HepG2 (cell line): ENCODE results near the gene TMEM19. TPM values are rescaled to one million over a fixed set of nuclear protein-coding genes. Genes with fewer than 3 reads are reported as not detected.
A peak's percentile ranks its signal among the peaks of the same experiment; 100 is the strongest.

Experiments used
- ATAC-seq: fragments of 200-7000 bp; cut with Tn5 transposase; 3 replicates; pipeline ENCODE4 v1.9.1; 2020; ENCODE audit warnings: mild to moderate bottlenecking, moderate library complexity
- BruUV-seq: library from RNA; stranded (reverse); fragments of 400-500 nt; replicated peaks from 2 replicates; lab custom pipeline; 2021; lab: Mats Ljungman, UMichigan
- CTCF ChIA-PET: fragments of 300-600 bp; formaldehyde crosslinking; extraction: SDS; loops from one replicate; lab custom pipeline; 2021; ENCODE audit warnings: low total read pairs, inconsistent platforms, low intra/inter-chr PET ratio; lab: Yijun Ruan, JAX
- POLR2A ChIA-PET: fragments of 350-600 bp; sonication (Branson Sonifier 250); formaldehyde crosslinking; loops from one replicate; lab custom pipeline; 2020; ENCODE audit warnings: antibody characterized with exemption, inconsistent platforms; lab: Yijun Ruan, JAX
- DNase-seq: peaks from one replicate; pipeline ENCODE4 v3.0.0-alpha.2; 2015; ENCODE audit warnings: low spot score
- FAIRE-seq: peaks from 3 replicates; lab custom pipeline; 2011; peaks lifted over from hg19 to GRCh38; lab: Jason Lieb, UNC
- H2AFZ ChIP-seq: one replicate; pipeline ENCODE4 v1.6.1; 2011; ENCODE audit warnings: low read length, inconsistent platforms
- H3K27ac ChIP-seq: fragments of 300-600 bp; 3 replicates; pipeline ENCODE4 v1.8.0; 2011; ENCODE audit warnings: mixed run types, mild to moderate bottlenecking, mixed read lengths, low read length, inconsistent platforms; ENCODE audit not compliant: insufficient read depth; ENCODE audit errors: extremely low read length
- H3K27me3 ChIP-seq, 2 experiments: fragments of 200-600 bp in 1 of 2; 2 replicates in 1 of 2; 3 replicates in 1 of 2; pipeline versions ENCODE4 v1.6.0 to v1.8.0; 2011; ENCODE audit warnings: low read length in 2 of 2, mild to moderate bottlenecking in 2 of 2, moderate library complexity in 2 of 2, inconsistent platforms in 1 of 2; ENCODE audit not compliant: insufficient read depth in 2 of 2, control insufficient read depth in 1 of 2
- H3K36me3 ChIP-seq, 2 experiments: fragments of 200-600 bp in 1 of 2; replicated peaks in 1 of 2; 2 replicates in 1 of 2; 3 replicates in 1 of 2; pipeline versions ENCODE4 v1.5.1 to v1.8.0; 2011; ENCODE audit warnings: low read length in 2 of 2, inconsistent platforms in 1 of 2; ENCODE audit not compliant: insufficient read depth in 2 of 2, control insufficient read depth in 1 of 2
- H3K4me1 ChIP-seq: 2 replicates; pipeline ENCODE4 v1.5.1; 2012; ENCODE audit warnings: low read length, inconsistent platforms; ENCODE audit not compliant: insufficient read depth
- H3K4me2 ChIP-seq: 2 replicates; pipeline ENCODE4 v1.6.0; 2011; ENCODE audit warnings: low read depth, low read length, inconsistent platforms
- H3K4me3 ChIP-seq, 3 experiments: fragments of 200-600 bp in 1 of 3; sonication (generic), shearing (Covaris generic) in 1 of 3; replicated peaks in 1 of 3; 2 replicates each; pipeline ENCODE4 v1.5.1; 2011 to 2016; ENCODE audit warnings: low read length in 3 of 3, inconsistent platforms in 2 of 3, low read depth in 2 of 3, mild to moderate bottlenecking in 2 of 3, control low read depth in 1 of 3, mixed read lengths in 1 of 3; ENCODE audit not compliant: insufficient read depth in 1 of 3
- H3K79me2 ChIP-seq: one replicate; pipeline ENCODE4 v1.6.1; 2011; ENCODE audit warnings: low read length, inconsistent platforms; ENCODE audit not compliant: insufficient read depth
- H3K9ac ChIP-seq: 2 replicates; pipeline ENCODE4 v1.6.0; 2011; ENCODE audit warnings: mild to moderate bottlenecking, low read depth, low read length, inconsistent platforms; ENCODE audit not compliant: insufficient read depth
- H3K9me3 ChIP-seq: 2 replicates; pipeline ENCODE4 v1.5.1; 2012; ENCODE audit warnings: mild to moderate bottlenecking, low read length
- H4K20me1 ChIP-seq: 2 replicates; pipeline ENCODE4 v1.6.0; 2011; ENCODE audit warnings: inconsistent platforms, mild to moderate bottlenecking, low read length, moderate library complexity; ENCODE audit not compliant: insufficient read depth
- ARNTL ChIP-seq: sonication (generic); formaldehyde crosslinking; IDR thresholded peaks from 2 replicates; pipeline ENCODE4 v1.4.0; 2020; ENCODE audit warnings: mild to moderate bottlenecking, missing genetic modification reagents
- BRD4 ChIP-seq: sonication (generic); formaldehyde crosslinking; IDR thresholded peaks from 2 replicates; pipeline ENCODE4 v1.4.0; 2020; ENCODE audit warnings: missing genetic modification reagents
- HNF1A ChIP-seq, 2 experiments: sonication (generic) in 1 of 2; formaldehyde crosslinking in 1 of 2; IDR thresholded peaks; 2 replicates each; pipeline versions ENCODE4 v1.4.0 to v1.6.1; 2016 to 2020; ENCODE audit warnings: borderline replicate concordance in 1 of 2, low read depth in 1 of 2, mild to moderate bottlenecking in 1 of 2, missing genetic modification reagents in 1 of 2
- MAX ChIP-seq: IDR thresholded peaks from 2 replicates; pipeline ENCODE4 v1.6.1; 2012; ENCODE audit warnings: inconsistent platforms
- SAP130 ChIP-seq: IDR thresholded peaks from 2 replicates; pipeline ENCODE4 v1.6.1; 2016; ENCODE audit warnings: low read depth
- SOX13 ChIP-seq, 3 experiments: fragments of 450-650 bp in 1 of 3; sonication (generic) in 1 of 3; formaldehyde crosslinking in 1 of 3; IDR thresholded peaks in 2 of 3; conservative IDR thresholded peaks in 1 of 3; 2 replicates each; pipeline versions ENCODE4 v1.5.0 to v1.6.1; 2016 to 2020; ENCODE audit warnings: antibody characterized with exemption in 1 of 3, mild to moderate bottlenecking in 1 of 3, missing compliant biosample characterization in 1 of 3, missing genetic modification reagents in 1 of 3, moderate library complexity in 1 of 3
- SOX5 ChIP-seq: IDR thresholded peaks from 2 replicates; pipeline ENCODE4 v1.6.1; 2016; ENCODE audit warnings: borderline replicate concordance
- whole genome bisulfite sequencing: methylation state at CpG from one replicate; pipeline ENCODE4 v1.1.6; 2017; ENCODE audit warnings: low lambda C conversion rate; 5-methylcytosine and 5-hydroxymethylcytosine counted together
- in situ Hi-C: cut with HindIII; loops from 2 replicates; pipeline ENCODE4 v1.10.0; 2017; ENCODE audit warnings: low pct_unique_long_range_greater_than_20kb; ENCODE audit not compliant: extremely low pct_ligation_motif_present
- intact Hi-C: fragments of 100-400 bp; cut with micrococcal nuclease; formaldehyde crosslinking; loops from one replicate; pipeline ENCODE4 v1.10.0; 2022; ENCODE audit not compliant: unreplicated experiment
- polyA plus RNA-seq, 8 experiments: library from polyadenylated mRNA; depleted of rRNA in 3 of 8; stranded (reverse) in 7 of 8; unstranded in 1 of 8; fragments of >200 nt; fragmentation: Illumina TruSeq in 4 of 8; extraction: Trizol in 4 of 8; gene quantifications; 2 replicates each; pipeline versions ENCODE4 v1.2.1 to v1.2.3, GENCODE V29; 2011 to 2016; ENCODE audit warnings: low read depth in 4 of 8, missing spikeins in 1 of 8, mixed read lengths in 1 of 8; ENCODE audit not compliant: insufficient read depth in 1 of 8
- total RNA-seq, 5 experiments: library from RNA; depleted of rRNA; stranded (reverse); fragments of >200 nt; fragmentation: Illumina TruSeq; extraction: Trizol; gene quantifications; 2 replicates each; pipeline ENCODE4 v1.2.3, GENCODE V29; 2016; ENCODE audit warnings: low read depth in 1 of 5
- TF ChIP-seq, protein P1 (sequence below): IDR thresholded peaks from 2 replicates; pipeline ENCODE4 v1.6.1; 2016
- TF ChIP-seq, protein P2 (sequence below): fragments of 450-650 bp; IDR thresholded peaks from 2 replicates; pipeline ENCODE4 v1.6.1; 2016

Gene TMEM19
- total and polyA plus RNA-seq, 2 of the 13 experiments (the other 11 are each of a cell fraction or from before 2014, with no cell fraction given): 16.9 to 22.5 TPM

- TF ChIP-seq HNF1A (IDR thresholded peaks at IDR 0.05; ENCODE audit: low read depth): no peak
- 0 out of 2 replicates have a peak, but pooled peaks have one; percentile 39 for TF ChIP-seq HNF1A (CRISPR knock-in tag; IDR thresholded peaks at IDR 0.05; ENCODE audit: borderline replicate concordance)
- peak; percentile 35; the same call in 1 of the 2 replicates for TF ChIP-seq ARNTL (CRISPR knock-in tag)
- TF ChIP-seq, all 625 proteins: peak for 50
Observed at GRCh38 chr12:71664411-71665089, 21.3 kb upstream of the TMEM19 start (continued).

GRCh38 chr12:71665090-71665463 is 20.8 kb upstream of the TMEM19 start:
- no peaks in the 10 kb centered on the region; a peak in 1 of 5 replicates for H3K27me3 ChIP-seq
- peak overlapping the region; percentile 88 to 97 (median 94) for H3K4me3 ChIP-seq
- H3K9ac ChIP-seq: peak overlapping the region; percentile 95
- intact Hi-C loops (loop anchor here (1.0 kb wide), 1 partner anchor 21 kb away; the partner anchor contains the start of gene TMEM19), in situ Hi-C loops (no loop called here)
- DNase-seq (peak; percentile 40), FAIRE-seq (no peak), ATAC-seq (no peak)
- WGBS: 3% methylated on average over 4 of the region's 4 CpGs
- no peak overlapping the region for H2AFZ ChIP-seq
- peak overlapping the region; percentile 68 for H3K4me2 ChIP-seq
- BruUV-seq: no TSS peak
- H3K79me2 ChIP-seq: peaks cover 56% of the 10 kb centered on the region
- H3K4me1 ChIP-seq: peaks cover 30% of the 10 kb centered on the region
- POLR2A ChIA-PET: interaction anchor here (2.9 kb wide), 1 partner anchor 89 kb away, joined by 17 read pairs; the partner anchor contains the start of gene RAB21
- no peaks in the 10 kb centered on the region for H3K9me3 ChIP-seq
- CTCF ChIA-PET: no interaction called here
- peaks cover 19% of the 10 kb centered on the region for H4K20me1 ChIP-seq
- peaks cover 0 to 3% of the 10 kb centered on the region in 2 experiments; a peak in 2 of 5 replicates for H3K36me3 ChIP-seq
- peak overlapping the region; percentile 99 for H3K27ac ChIP-seq
- TF ChIP-seq BRD4 (CRISPR knock-in tag): no peak
- TF ChIP-seq, protein P1, sequence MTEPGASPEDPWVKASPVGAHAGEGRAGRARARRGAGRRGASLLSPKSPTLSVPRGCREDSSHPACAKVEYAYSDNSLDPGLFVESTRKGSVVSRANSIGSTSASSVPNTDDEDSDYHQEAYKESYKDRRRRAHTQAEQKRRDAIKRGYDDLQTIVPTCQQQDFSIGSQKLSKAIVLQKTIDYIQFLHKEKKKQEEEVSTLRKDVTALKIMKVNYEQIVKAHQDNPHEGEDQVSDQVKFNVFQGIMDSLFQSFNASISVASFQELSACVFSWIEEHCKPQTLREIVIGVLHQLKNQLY (CRISPR knock-in tag): 0 out of 2 replicates have a peak, but pooled peaks have one; percentile 57
- peak; percentile 88 for TF ChIP-seq SOX5 (CRISPR knock-in tag)
- no peak for TF ChIP-seq SOX13 (IDR thresholded peaks at IDR 0.05)
- TF ChIP-seq SOX13 (CRISPR knock-in tag; conservative IDR thresholded peaks at IDR 0.05 in 1 of 2, IDR thresholded peaks at IDR 0.05 in 1 of 2): peak in 1 of 2 experiments; percentile 79; a peak in 2 of 4 replicates
- TF ChIP-seq MAX: peak; percentile 70; the same call in 1 of the 2 replicates
- TF ChIP-seq, protein P2, sequence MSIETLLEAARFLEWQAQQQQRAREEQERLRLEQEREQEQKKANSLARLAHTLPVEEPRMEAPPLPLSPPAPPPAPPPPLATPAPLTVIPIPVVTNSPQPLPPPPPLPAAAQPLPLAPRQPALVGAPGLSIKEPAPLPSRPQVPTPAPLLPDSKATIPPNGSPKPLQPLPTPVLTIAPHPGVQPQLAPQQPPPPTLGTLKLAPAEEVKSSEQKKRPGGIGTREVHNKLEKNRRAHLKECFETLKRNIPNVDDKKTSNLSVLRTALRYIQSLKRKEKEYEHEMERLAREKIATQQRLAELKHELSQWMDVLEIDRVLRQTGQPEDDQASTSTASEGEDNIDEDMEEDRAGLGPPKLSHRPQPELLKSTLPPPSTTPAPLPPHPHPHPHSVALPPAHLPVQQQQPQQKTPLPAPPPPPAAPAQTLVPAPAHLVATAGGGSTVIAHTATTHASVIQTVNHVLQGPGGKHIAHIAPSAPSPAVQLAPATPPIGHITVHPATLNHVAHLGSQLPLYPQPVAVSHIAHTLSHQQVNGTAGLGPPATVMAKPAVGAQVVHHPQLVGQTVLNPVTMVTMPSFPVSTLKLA: peak; percentile 52; the same call in 1 of the 2 replicates
- peak; percentile 80 for TF ChIP-seq SAP130 (CRISPR knock-in tag)
